Measurements from ENCODE around the gene MCTP1.

MCTP1 gene

GRCh38 chr5:94977437-94977836 is 307.5 kb downstream of the MCTP1 start:
- in situ Hi-C loops (cut with MboI; ENCODE audit: low sequenced_read_pairs), result no loop called here

- in situ Hi-C loops (cut with MboI; ENCODE audit: low sequenced_read_pairs), result no loop called here
Observed at GRCh38 chr5:94976853-94977252, 308.0 kb downstream of the MCTP1 start.

GRCh38 chr5:94972268-94972667 is 312.6 kb downstream of the MCTP1 start:
- in situ Hi-C loops (cut with MboI; ENCODE audit: low sequenced_read_pairs), result loop anchor here (25.0 kb wide), 1 partner anchor 290 kb away; no protein-coding TSS in a partner anchor

- in situ Hi-C loops (cut with MboI; ENCODE audit: low sequenced_read_pairs), result loop anchor here (25.0 kb wide), 1 partner anchor 293 kb away; no protein-coding TSS in a partner anchor
Observed at GRCh38 chr5:94969174-94969573, 315.7 kb downstream of the MCTP1 start.

- in situ Hi-C loops (cut with MboI; ENCODE audit: low sequenced_read_pairs), result loop anchor here (25.0 kb wide), 1 partner anchor 294 kb away; no protein-coding TSS in a partner anchor
Observed at GRCh38 chr5:94968507-94969095, 316.3 kb downstream of the MCTP1 start.

- in situ Hi-C loops (cut with MboI; ENCODE audit: low sequenced_read_pairs), result loop anchor here (25.0 kb wide), 1 partner anchor 295 kb away; no protein-coding TSS in a partner anchor
Observed at GRCh38 chr5:94967525-94967924, 317.4 kb downstream of the MCTP1 start.

GRCh38 chr5:94959279-94959678 is 325.6 kb downstream of the MCTP1 start:
- in situ Hi-C loops (cut with MboI; ENCODE audit: low sequenced_read_pairs), result loop anchor here (25.0 kb wide), 1 partner anchor 303 kb away; no protein-coding TSS in a partner anchor

- in situ Hi-C loops (cut with MboI; ENCODE audit: low sequenced_read_pairs), result no loop called here
Observed at GRCh38 chr5:94945656-94946055, 339.2 kb downstream of the MCTP1 start.

- in situ Hi-C loops (cut with MboI; ENCODE audit: low sequenced_read_pairs), result no loop called here
Observed at GRCh38 chr5:94944160-94944559, 340.7 kb downstream of the MCTP1 start.

- in situ Hi-C loops (cut with MboI; ENCODE audit: low sequenced_read_pairs), result no loop called here
Observed at GRCh38 chr5:94941122-94941755, 343.7 kb downstream of the MCTP1 start.

GRCh38 chr5:94932259-94932658 is 352.6 kb downstream of the MCTP1 start:
- in situ Hi-C loops (cut with MboI; ENCODE audit: low sequenced_read_pairs), result no loop called here

GRCh38 chr5:94928891-94929290 is 356.0 kb downstream of the MCTP1 start:
- in situ Hi-C loops (cut with MboI; ENCODE audit: low sequenced_read_pairs), result no loop called here

- in situ Hi-C loops (cut with MboI; ENCODE audit: low sequenced_read_pairs), result no loop called here
Observed at GRCh38 chr5:94920570-94920969, 364.3 kb downstream of the MCTP1 start.

GRCh38 chr5:94916619-94917018 is 368.3 kb downstream of the MCTP1 start:
- in situ Hi-C loops (cut with MboI; ENCODE audit: low sequenced_read_pairs), result no loop called here

- in situ Hi-C loops (cut with MboI; ENCODE audit: low sequenced_read_pairs), result no loop called here
Observed at GRCh38 chr5:94911276-94911675, 373.6 kb downstream of the MCTP1 start.

GRCh38 chr5:94910721-94911120 is 374.2 kb downstream of the MCTP1 start:
- in situ Hi-C loops (cut with MboI; ENCODE audit: low sequenced_read_pairs), result no loop called here

GRCh38 chr5:94908889-94909480 is 375.9 kb downstream of the MCTP1 start:
- in situ Hi-C loops (cut with MboI; ENCODE audit: low sequenced_read_pairs), result no loop called here

- in situ Hi-C loops (cut with MboI; ENCODE audit: low sequenced_read_pairs), result no loop called here
Observed at GRCh38 chr5:94906750-94907149, 378.1 kb downstream of the MCTP1 start.

GRCh38 chr5:94903726-94904125 is 381.2 kb downstream of the MCTP1 start:
- in situ Hi-C loops (cut with MboI; ENCODE audit: low sequenced_read_pairs), result no loop called here

GRCh38 chr5:94901191-94901979 is 383.5 kb downstream of the MCTP1 start:
- in situ Hi-C loops (cut with MboI; ENCODE audit: low sequenced_read_pairs), result no loop called here

GRCh38 chr5:94900006-94900505 is 384.8 kb downstream of the MCTP1 start:
- in situ Hi-C loops (cut with MboI; ENCODE audit: low sequenced_read_pairs), result no loop called here

Measured in HL-60/S4 treated with phorbol 12-myristate 13-acetate at 8.2 ng/mL for 4 days and 3 days (cell line).